ENCODE measurements around the gene ASB1.

The ASB1 gene

DNA sequence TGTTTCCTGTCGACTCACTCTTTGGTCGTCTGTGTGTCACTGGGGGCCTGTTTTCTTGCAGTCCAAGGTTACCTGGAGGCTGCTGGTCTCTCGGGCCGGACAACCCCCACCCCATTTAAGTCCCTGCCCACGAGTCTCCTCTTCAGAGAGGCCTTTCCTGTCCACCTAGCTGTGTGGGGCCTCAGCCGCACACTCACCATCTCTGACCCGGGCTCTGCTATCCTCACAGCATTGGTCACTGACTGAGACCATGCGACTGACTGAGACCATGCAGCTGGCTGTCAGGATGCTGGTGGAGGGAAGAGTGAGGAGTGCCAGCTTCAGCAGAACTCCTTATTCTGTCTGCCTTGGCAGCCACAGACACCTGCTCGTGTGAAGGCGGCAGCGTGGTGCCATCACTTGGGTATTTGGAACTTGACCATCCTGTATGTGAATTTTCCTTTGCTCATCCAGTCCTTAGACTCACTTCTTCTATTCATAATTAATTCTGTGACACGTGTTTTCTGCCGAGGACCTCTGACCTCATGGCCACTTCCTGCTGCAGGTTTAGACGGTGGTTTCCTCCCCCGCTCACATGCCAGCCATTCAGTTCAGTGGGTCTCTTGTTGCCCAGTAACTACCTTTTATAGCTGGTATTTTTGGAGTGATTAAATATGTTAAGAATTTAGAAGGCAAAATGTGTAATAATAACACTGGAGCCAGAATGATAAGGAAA, 47.5 kb upstream of the ASB1 start (continued):
- TF ChIP-seq, protein P1, sequence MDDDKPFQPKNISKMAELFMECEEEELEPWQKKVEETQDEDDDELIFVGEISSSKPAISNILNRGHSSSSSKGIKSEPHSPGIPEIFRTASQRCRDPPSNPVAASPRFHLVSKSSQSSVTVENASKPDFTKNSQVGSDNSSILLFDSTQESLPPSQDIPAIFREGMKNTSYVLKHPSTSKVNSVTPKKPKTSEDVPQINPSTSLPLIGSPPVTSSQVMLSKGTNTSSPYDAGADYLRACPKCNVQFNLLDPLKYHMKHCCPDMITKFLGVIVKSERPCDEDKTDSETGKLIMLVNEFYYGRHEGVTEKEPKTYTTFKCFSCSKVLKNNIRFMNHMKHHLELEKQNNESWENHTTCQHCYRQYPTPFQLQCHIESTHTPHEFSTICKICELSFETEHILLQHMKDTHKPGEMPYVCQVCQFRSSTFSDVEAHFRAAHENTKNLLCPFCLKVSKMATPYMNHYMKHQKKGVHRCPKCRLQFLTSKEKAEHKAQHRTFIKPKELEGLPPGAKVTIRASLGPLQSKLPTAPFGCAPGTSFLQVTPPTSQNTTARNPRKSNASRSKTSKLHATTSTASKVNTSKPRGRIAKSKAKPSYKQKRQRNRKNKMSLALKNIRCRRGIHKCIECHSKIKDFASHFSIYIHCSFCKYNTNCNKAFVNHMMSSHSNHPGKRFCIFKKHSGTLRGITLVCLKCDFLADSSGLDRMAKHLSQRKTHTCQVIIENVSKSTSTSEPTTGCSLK (tag by site-specific recombination; IDR thresholded peaks at IDR 0.05) = no peak
- no peak for TF ChIP-seq ZBTB21 (tag by site-specific recombination; IDR thresholded peaks at IDR 0.05)

DNA sequence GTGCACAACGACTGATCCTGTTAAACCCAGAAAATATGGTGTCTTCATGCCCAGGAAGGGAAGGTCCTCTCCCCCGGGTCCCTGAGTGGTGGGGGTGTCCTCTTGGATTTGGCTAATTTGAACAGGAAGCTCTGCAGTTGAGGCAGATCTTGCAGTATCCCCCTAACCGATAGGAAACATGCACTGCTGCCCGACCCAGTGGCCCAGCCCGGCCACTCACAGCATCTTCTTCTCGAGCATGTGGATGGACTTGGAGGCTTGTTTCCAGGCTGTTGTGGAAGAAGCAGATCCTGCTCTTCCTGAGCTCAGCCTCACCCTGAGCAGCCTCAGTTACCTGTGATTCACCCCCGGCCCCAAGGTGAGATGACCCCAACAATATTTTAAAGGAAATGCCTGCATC, 46.4 kb upstream of the ASB1 start:
- H3K36me3 ChIP-seq (ENCODE audit: control insufficient read depth in 2 of 2, insufficient read depth in 1 of 2, low read length in 2 of 2) = peaks cover 0 to 23% of the 10 kb centered on the region in 2 experiments; a peak in 1 of 3 replicates
- no peaks in the 10 kb centered on the region; the same call in 1 of the 2 replicates for H3K4me1 ChIP-seq (ENCODE audit: control insufficient read depth, insufficient read depth, low read length)
- TF ChIP-seq ZNF776 (tag by site-specific recombination; IDR thresholded peaks at IDR 0.05; ENCODE audit: borderline replicate concordance) (no peak), ZNF623 (tag by site-specific recombination; IDR thresholded peaks at IDR 0.05) (no peak), ZNF830 (tag by site-specific recombination; IDR thresholded peaks at IDR 0.05; ENCODE audit: low read depth) (no peak), HOXD13 (CRISPR knock-in tag; IDR thresholded peaks at IDR 0.05; ENCODE audit: borderline replicate concordance) (no peak), ZNF529 (tag by site-specific recombination; IDR thresholded peaks at IDR 0.05; ENCODE audit: insufficient replicate concordance) (no peak), MYNN (tag by site-specific recombination; IDR thresholded peaks at IDR 0.05; ENCODE audit: borderline replicate concordance) (no peak), ZNF10 (tag by site-specific recombination; IDR thresholded peaks at IDR 0.05) (no peak), SCRT2 (tag by site-specific recombination; IDR thresholded peaks at IDR 0.05) (no peak), WT1 (tag by site-specific recombination; IDR thresholded peaks at IDR 0.05) (no peak), ZNF514 (tag by site-specific recombination; IDR thresholded peaks at IDR 0.05) (no peak)
- TF ChIP-seq, protein P2, sequence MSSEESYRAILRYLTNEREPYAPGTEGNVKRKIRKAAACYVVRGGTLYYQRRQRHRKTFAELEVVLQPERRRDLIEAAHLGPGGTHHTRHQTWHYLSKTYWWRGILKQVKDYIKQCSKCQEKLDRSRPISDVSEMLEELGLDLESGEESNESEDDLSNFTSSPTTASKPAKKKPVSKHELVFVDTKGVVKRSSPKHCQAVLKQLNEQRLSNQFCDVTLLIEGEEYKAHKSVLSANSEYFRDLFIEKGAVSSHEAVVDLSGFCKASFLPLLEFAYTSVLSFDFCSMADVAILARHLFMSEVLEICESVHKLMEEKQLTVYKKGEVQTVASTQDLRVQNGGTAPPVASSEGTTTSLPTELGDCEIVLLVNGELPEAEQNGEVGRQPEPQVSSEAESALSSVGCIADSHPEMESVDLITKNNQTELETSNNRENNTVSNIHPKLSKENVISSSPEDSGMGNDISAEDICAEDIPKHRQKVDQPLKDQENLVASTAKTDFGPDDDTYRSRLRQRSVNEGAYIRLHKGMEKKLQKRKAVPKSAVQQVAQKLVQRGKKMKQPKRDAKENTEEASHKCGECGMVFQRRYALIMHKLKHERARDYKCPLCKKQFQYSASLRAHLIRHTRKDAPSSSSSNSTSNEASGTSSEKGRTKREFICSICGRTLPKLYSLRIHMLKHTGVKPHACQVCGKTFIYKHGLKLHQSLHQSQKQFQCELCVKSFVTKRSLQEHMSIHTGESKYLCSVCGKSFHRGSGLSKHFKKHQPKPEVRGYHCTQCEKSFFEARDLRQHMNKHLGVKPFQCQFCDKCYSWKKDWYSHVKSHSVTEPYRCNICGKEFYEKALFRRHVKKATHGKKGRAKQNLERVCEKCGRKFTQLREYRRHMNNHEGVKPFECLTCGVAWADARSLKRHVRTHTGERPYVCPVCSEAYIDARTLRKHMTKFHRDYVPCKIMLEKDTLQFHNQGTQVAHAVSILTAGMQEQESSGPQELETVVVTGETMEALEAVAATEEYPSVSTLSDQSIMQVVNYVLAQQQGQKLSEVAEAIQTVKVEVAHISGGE (tag by site-specific recombination; conservative IDR thresholded peaks at IDR 0.05; ENCODE audit: low read depth) = no peak
- TF ChIP-seq, protein P3, sequence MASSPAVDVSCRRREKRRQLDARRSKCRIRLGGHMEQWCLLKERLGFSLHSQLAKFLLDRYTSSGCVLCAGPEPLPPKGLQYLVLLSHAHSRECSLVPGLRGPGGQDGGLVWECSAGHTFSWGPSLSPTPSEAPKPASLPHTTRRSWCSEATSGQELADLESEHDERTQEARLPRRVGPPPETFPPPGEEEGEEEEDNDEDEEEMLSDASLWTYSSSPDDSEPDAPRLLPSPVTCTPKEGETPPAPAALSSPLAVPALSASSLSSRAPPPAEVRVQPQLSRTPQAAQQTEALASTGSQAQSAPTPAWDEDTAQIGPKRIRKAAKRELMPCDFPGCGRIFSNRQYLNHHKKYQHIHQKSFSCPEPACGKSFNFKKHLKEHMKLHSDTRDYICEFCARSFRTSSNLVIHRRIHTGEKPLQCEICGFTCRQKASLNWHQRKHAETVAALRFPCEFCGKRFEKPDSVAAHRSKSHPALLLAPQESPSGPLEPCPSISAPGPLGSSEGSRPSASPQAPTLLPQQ (tag by site-specific recombination; IDR thresholded peaks at IDR 0.05) = no peak
- H3K9me3 ChIP-seq (ENCODE audit: control insufficient read depth, insufficient read depth, low read depth, low read length) = no peaks in the 10 kb centered on the region
- H3K4me3 ChIP-seq (ENCODE audit: low read depth, low read length) = no peak overlapping the region
- CTCF ChIA-PET = no interaction called here
- H3K27ac ChIP-seq (ENCODE audit: extremely low read depth, low read depth, low read length) = no peak overlapping the region
- POLR2A ChIA-PET = no interaction called here

DNA sequence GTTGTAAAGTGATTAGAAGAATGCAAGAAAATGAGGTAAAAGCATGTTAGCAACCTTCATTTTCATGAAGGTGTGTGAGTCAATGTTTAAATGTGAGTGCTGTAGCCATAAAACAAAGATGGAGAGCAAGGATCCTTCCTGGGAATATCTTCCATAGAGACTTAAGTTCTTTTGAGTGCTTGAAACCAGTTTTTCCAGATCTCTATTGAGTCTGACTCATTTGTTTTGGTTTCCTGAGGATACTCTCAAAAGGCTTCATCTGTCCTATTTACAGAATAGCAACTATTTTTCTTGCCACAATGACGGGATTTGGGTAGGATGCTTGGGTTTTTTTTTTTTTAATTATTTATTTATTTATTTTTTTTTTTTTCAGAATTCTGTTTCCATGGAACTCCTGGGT, 45.9 kb upstream of the ASB1 start:
- H3K4me3 ChIP-seq (ENCODE audit: low read depth, low read length) = no peak overlapping the region
- no peaks in the 10 kb centered on the region for H3K9me3 ChIP-seq (ENCODE audit: control insufficient read depth, insufficient read depth, low read depth, low read length)
- no peaks in the 10 kb centered on the region; the same call in 1 of the 2 replicates for H3K4me1 ChIP-seq (ENCODE audit: control insufficient read depth, insufficient read depth, low read length)
- H3K27ac ChIP-seq (ENCODE audit: extremely low read depth, low read depth, low read length) = no peak overlapping the region
- POLR2A ChIA-PET = no interaction called here
- CTCF ChIA-PET = no interaction called here
- H3K36me3 ChIP-seq (ENCODE audit: control insufficient read depth in 2 of 2, insufficient read depth in 1 of 2, low read length in 2 of 2) = peaks cover 0 to 23% of the 10 kb centered on the region in 2 experiments; a peak in 1 of 3 replicates
- TF ChIP-seq ZNF544 (tag by site-specific recombination; IDR thresholded peaks at IDR 0.05) (no peak), GLI4 (tag by site-specific recombination; IDR thresholded peaks at IDR 0.05) (no peak), ZNF621 (tag by site-specific recombination; IDR thresholded peaks at IDR 0.05) (no peak), HOXD13 (CRISPR knock-in tag; IDR thresholded peaks at IDR 0.05; ENCODE audit: borderline replicate concordance) (no peak), ZNF10 (tag by site-specific recombination; IDR thresholded peaks at IDR 0.05) (no peak), SP2 (tag by site-specific recombination; IDR thresholded peaks at IDR 0.05) (no peak), ZNF391 (tag by site-specific recombination; IDR thresholded peaks at IDR 0.05; ENCODE audit: borderline replicate concordance, low read depth) (no peak), ZNF140 (tag by site-specific recombination; IDR thresholded peaks at IDR 0.05) (no peak), FEZF1 (tag by site-specific recombination; IDR thresholded peaks at IDR 0.05) (no peak), ZNF16 (tag by site-specific recombination; IDR thresholded peaks at IDR 0.05; ENCODE audit: low read depth) (no peak), ZNF211 (tag by site-specific recombination; IDR thresholded peaks at IDR 0.05; ENCODE audit: low read depth) (no peak), ZNF404 (tag by site-specific recombination; IDR thresholded peaks at IDR 0.05) (no peak)
- TF ChIP-seq, protein P4, sequence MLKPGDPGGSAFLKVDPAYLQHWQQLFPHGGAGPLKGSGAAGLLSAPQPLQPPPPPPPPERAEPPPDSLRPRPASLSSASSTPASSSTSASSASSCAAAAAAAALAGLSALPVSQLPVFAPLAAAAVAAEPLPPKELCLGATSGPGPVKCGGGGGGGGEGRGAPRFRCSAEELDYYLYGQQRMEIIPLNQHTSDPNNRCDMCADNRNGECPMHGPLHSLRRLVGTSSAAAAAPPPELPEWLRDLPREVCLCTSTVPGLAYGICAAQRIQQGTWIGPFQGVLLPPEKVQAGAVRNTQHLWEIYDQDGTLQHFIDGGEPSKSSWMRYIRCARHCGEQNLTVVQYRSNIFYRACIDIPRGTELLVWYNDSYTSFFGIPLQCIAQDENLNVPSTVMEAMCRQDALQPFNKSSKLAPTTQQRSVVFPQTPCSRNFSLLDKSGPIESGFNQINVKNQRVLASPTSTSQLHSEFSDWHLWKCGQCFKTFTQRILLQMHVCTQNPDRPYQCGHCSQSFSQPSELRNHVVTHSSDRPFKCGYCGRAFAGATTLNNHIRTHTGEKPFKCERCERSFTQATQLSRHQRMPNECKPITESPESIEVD (tag by site-specific recombination; IDR thresholded peaks at IDR 0.05) = no peak

Data from HEK293 (cell line).